Left lung (tissue), 10 donors: ENCODE results near the gene PDE1A. TPM values are rescaled to one million over a fixed set of nuclear protein-coding genes. Genes with fewer than 3 reads are reported as not detected.

Experiments
- ATAC-seq: fragments of 200-7000 bp; cut with Tn5 transposase; one replicate; pipeline ENCODE4 v1.9.1; 2020; ENCODE audit warnings: moderate library complexity
- DNase-seq, 4 donors: peaks; one replicate each; pipeline ENCODE4 v3.0.0-alpha.2; 2013 to 2020
- H3K27ac ChIP-seq, 2 donors: fragments of 200-600 bp; sonication (generic) in 1 of 2; one replicate each; pipeline versions ENCODE4 v1.5.0 to v1.8.0; 2020 to 2021
- H3K27me3 ChIP-seq, 2 donors: fragments of 200-600 bp; sonication (generic) in 1 of 2; one replicate each; pipeline versions ENCODE4 v1.5.0 to v1.8.0; 2020 to 2021
- H3K36me3 ChIP-seq, 2 donors: fragments of 200-600 bp; sonication (generic) in 1 of 2; one replicate each; pipeline versions ENCODE4 v1.5.0 to v1.8.0; 2020 to 2021
- H3K4me1 ChIP-seq, 2 donors: fragments of 200-600 bp; one replicate each; pipeline ENCODE4 v1.8.0; 2021
- H3K4me3 ChIP-seq, 2 donors: fragments of 200-600 bp; sonication (generic) in 1 of 2; one replicate each; pipeline versions ENCODE4 v1.5.0 to v1.8.0; 2020 to 2021; ENCODE audit warnings: mild to moderate bottlenecking in 1 of 2
- H3K9me3 ChIP-seq, 2 donors: fragments of 200-600 bp; sonication (generic) in 1 of 2; one replicate each; pipeline versions ENCODE4 v1.5.0 to v1.8.0; 2020 to 2021
- CTCF ChIP-seq, 2 donors: fragments of 200-600 bp; sonication (generic) in 1 of 2; IDR thresholded peaks; one replicate each; pipeline versions ENCODE4 v1.5.0 to v1.8.0; 2021; ENCODE audit warnings: antibody characterized with exemption in 2 of 2
- intact Hi-C, 2 donors: fragments of 100-400 bp; cut with DNase I; formaldehyde crosslinking; loops; one replicate each; pipeline versions ENCODE4 v1.11.2 to v1.14.2; 2022
- polyA plus RNA-seq, 6 donors: library from polyadenylated mRNA; unstranded; fragments of 120-200 nt; gene quantifications; one replicate each; pipeline ENCODE4 v1.2.1, GENCODE V29; 2013; ENCODE audit not compliant: insufficient read length in 6 of 6
- total RNA-seq, 2 donors: library from RNA; stranded (reverse); fragmentation: NEBNext Ultra II Directional; extraction: Animal tissue kit (Norgen Biotek cat#: 25700); gene quantifications; one replicate each; pipeline ENCODE4 v1.2.1, GENCODE V29; 2021
- donor health status: DM: no; HTN: yes; CAD: no.
- donor health status: DM: no; HTN: no; CAD: no.

PDE1A gene
- total and polyA plus RNA-seq, 8 donors: 4.6 to 16.3 (median 13.2) TPM

- Histone ChIP-seq H3K4me3 (no peak overlapping the region), H3K4me1 (no peaks in the 10 kb centered on the region), H3K27me3 (no peaks in the 10 kb centered on the region), H3K9me3 (no peaks in the 10 kb centered on the region), H3K36me3 (no peaks in the 10 kb centered on the region), H3K27ac (no peak overlapping the region)
- TF ChIP-seq CTCF (IDR thresholded peaks at IDR 0.05): no peak
- no peak for DNase-seq
- ATAC-seq: no peak
- intact Hi-C loops: no loop called here
Observed at GRCh38 chr2:182247831-182248230, 179.0 kb downstream of the PDE1A start.

GRCh38 chr2:182245963-182246362, 180.9 kb downstream of the PDE1A start:
- intact Hi-C loops: no loop called here
- H3K27ac ChIP-seq: no peak overlapping the region
- no peaks in the 10 kb centered on the region for H3K36me3 ChIP-seq
- peaks cover 0 to 3% of the 10 kb centered on the region in 2 donors for H3K4me1 ChIP-seq
- DNase-seq (no peak), ATAC-seq (no peak)
- no peak overlapping the region for H3K4me3 ChIP-seq
- H3K27me3 ChIP-seq: no peaks in the 10 kb centered on the region
- no peak for TF ChIP-seq CTCF (IDR thresholded peaks at IDR 0.05)
- no peaks in the 10 kb centered on the region for H3K9me3 ChIP-seq

- H3K27me3 ChIP-seq: no peaks in the 10 kb centered on the region
- no peak for TF ChIP-seq CTCF (IDR thresholded peaks at IDR 0.05)
- ATAC-seq: no peak
- H3K4me1 ChIP-seq: peaks cover 0 to 4% of the 10 kb centered on the region in 2 donors
- H3K27ac ChIP-seq: no peak overlapping the region
- H3K36me3 ChIP-seq: no peaks in the 10 kb centered on the region
- no peak overlapping the region for H3K4me3 ChIP-seq
- no peak for DNase-seq
- H3K9me3 ChIP-seq: no peaks in the 10 kb centered on the region
- intact Hi-C loops: no loop called here
Observed at GRCh38 chr2:182242609-182243008, 184.2 kb downstream of the PDE1A start.

- Histone ChIP-seq H3K27ac (no peak overlapping the region), H3K9me3 (no peaks in the 10 kb centered on the region), H3K36me3 (no peaks in the 10 kb centered on the region), H3K4me1 (peaks cover 0 to 4% of the 10 kb centered on the region in 2 donors), H3K4me3 (no peak overlapping the region), H3K27me3 (no peaks in the 10 kb centered on the region)
- TF ChIP-seq CTCF (IDR thresholded peaks at IDR 0.05): no peak
- ATAC-seq: no peak
- no peak for DNase-seq
- intact Hi-C loops: no loop called here
Observed at GRCh38 chr2:182241936-182242335, 184.9 kb downstream of the PDE1A start.

- TF ChIP-seq CTCF (IDR thresholded peaks at IDR 0.05): no peak
- Histone ChIP-seq H3K36me3 (no peaks in the 10 kb centered on the region), H3K4me3 (no peak overlapping the region), H3K4me1 (peaks cover 0 to 4% of the 10 kb centered on the region in 2 donors), H3K27ac (no peak overlapping the region), H3K27me3 (no peaks in the 10 kb centered on the region), H3K9me3 (no peaks in the 10 kb centered on the region)
- intact Hi-C loops: no loop called here
- peak; percentile 84 for ATAC-seq
- DNase-seq: peak in 2 of 4 donors; percentile 3 to 20
Observed at GRCh38 chr2:182240862-182241371, 185.9 kb downstream of the PDE1A start.
